SK-N-MC (cell line): ENCODE results near the gene RBPJ.

Experiments
- DNase-seq: peaks from one replicate; pipeline ENCODE4 v3.0.0-alpha.2; 2011; ENCODE audit warnings: low read depth, low spot score
- H3K27ac ChIP-seq: fragments of 200-600 bp; sonication (generic); 2 replicates; pipeline ENCODE4 v1.5.1; 2016; ENCODE audit warnings: mixed run types
- H3K36me3 ChIP-seq: fragments of 200-600 bp; sonication (generic); 2 replicates; pipeline ENCODE4 v1.6.1; 2017; ENCODE audit warnings: antibody characterized with exemption, low read length, mixed read lengths; ENCODE audit not compliant: insufficient read depth
- H3K4me3 ChIP-seq: fragments of 200-600 bp; sonication (generic); 2 replicates; pipeline ENCODE4 v1.5.1; 2016
- H3K9ac ChIP-seq: fragments of 200-600 bp; sonication (generic); 2 replicates; pipeline ENCODE4 v1.8.0; 2017; ENCODE audit warnings: mixed run types, mixed read lengths; ENCODE audit not compliant: insufficient read length
- H3K9me3 ChIP-seq: fragments of 200-600 bp; sonication (generic); 2 replicates; pipeline ENCODE4 v1.6.1; 2017; ENCODE audit warnings: low read depth, mild to moderate bottlenecking, antibody characterized with exemption, low read length, moderate library complexity, mixed read lengths
- EZH2 ChIP-seq: fragments of 200-600 bp; sonication (generic); IDR thresholded peaks from one replicate; pipeline ENCODE4 v1.6.1; 2017; ENCODE audit warnings: antibody characterized with exemption
- FOXP2 ChIP-seq: optimal IDR thresholded peaks from 2 replicates; pipeline ENCODE3; 2011; ENCODE audit warnings: mild to moderate bottlenecking, moderate library complexity; ENCODE audit not compliant: insufficient read depth; ENCODE audit errors: extremely low read length, control extremely low read depth
- POLR2AphosphoS5 ChIP-seq: IDR thresholded peaks from 2 replicates; pipeline ENCODE4 v1.6.1; 2012; ENCODE audit warnings: mild to moderate bottlenecking, low read depth, low read length, borderline replicate concordance

Gene RBPJ

DNA sequence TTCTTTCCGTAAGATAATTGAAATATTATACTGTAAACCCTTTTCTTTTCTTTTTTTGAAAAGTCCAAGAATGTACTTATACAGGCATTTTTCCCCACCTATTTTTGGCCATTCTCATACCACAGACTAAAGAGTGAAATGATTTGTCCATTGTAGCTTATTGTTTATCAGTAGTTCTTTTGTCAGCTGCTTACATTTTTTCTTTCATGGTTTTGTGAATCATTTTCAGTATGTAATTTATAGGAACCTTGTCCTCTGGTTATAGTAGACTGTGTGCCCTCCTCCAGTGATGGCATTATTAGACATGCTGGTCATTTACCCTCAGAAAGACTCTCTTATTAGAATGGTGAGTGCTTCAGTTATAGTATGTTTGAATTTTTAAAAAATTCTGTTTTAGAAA lies 112.7 kb downstream of the RBPJ start:
- H3K36me3 ChIP-seq, result peaks cover 6% of the 10 kb centered on the region; the same call in 1 of the 2 replicates
- no peaks in the 10 kb centered on the region for H3K9me3 ChIP-seq
- H3K4me3 ChIP-seq, result no peak overlapping the region

GRCh38 chr4:26434030-26434639 lies 113.3 kb downstream of the RBPJ start:
- no peaks in the 10 kb centered on the region for H3K9me3 ChIP-seq
- TF ChIP-seq POLR2AphosphoS5, result no peak
- TF ChIP-seq EZH2, result no peak
- TF ChIP-seq FOXP2, result no peak
- H3K4me3 ChIP-seq, result no peak overlapping the region
- DNase-seq, result no peak
- peaks cover 6% of the 10 kb centered on the region; the same call in 1 of the 2 replicates for H3K36me3 ChIP-seq
- H3K27ac ChIP-seq, result no peak overlapping the region
- H3K9ac ChIP-seq, result no peak overlapping the region

More for the DNA sequence above, 112.7 kb downstream of the RBPJ start:
- TF ChIP-seq FOXP2 (no peak), EZH2 (no peak), POLR2AphosphoS5 (no peak)
- no peak for DNase-seq
- Histone ChIP-seq H3K27ac (no peak overlapping the region), H3K9ac (no peak overlapping the region)

GRCh38 chr4:26441102-26441501 lies 120.3 kb downstream of the RBPJ start:
- TF ChIP-seq EZH2 (no peak), FOXP2 (no peak), POLR2AphosphoS5 (no peak)
- Histone ChIP-seq H3K9ac (no peak overlapping the region), H3K9me3 (no peaks in the 10 kb centered on the region), H3K4me3 (no peak overlapping the region), H3K27ac (no peak overlapping the region), H3K36me3 (no peaks in the 10 kb centered on the region)
- DNase-seq, result no peak

DNA sequence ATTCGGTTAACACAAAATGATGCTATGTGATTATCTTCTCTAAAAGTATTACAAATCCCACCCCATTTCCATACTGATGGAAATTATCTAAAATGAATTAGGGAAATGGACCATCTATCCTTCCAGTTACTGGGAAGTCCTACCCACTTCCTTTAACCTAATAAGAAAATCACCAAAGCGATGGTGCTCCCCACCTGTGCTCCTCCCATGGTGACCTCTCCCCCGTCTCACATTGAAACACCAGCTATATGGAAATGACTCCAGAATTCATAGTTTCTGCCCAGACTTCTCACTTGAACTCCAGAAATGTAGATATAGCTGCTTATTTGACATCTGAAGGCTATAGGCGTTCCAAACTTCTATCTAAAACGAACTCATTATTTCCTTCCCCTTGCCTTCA lies 121.0 kb downstream of the RBPJ start:
- TF ChIP-seq EZH2 (no peak), FOXP2 (no peak), POLR2AphosphoS5 (no peak)
- Histone ChIP-seq H3K4me3 (no peak overlapping the region), H3K9me3 (no peaks in the 10 kb centered on the region), H3K36me3 (no peaks in the 10 kb centered on the region), H3K27ac (no peak overlapping the region), H3K9ac (no peak overlapping the region)
- no peak for DNase-seq

- no peak overlapping the region for H3K9ac ChIP-seq
- no peak for DNase-seq
- no peak for TF ChIP-seq FOXP2
- no peak for TF ChIP-seq POLR2AphosphoS5
- no peak for TF ChIP-seq EZH2
These were observed 126.6 kb downstream of the RBPJ start for GRCh38 chr4:26447378-26447777.

DNA sequence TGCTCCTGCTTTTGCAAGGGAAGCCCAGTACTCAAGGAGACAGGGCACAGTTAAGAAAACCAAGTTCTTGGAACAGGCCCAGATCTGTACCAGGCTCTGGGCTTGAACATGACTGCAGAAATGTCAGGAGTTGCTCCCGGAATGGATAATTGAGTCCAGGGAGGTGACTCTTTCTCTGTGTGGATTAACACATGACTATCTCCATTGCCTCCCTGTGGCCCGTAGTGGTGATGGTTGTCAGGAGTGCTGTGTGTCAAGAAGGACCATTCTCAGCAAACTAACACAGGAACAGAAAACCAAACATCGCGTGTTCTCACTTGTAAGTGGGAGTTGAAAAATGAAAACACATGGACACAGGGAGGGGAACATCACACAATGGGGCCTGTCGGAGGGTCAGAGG lies 129.6 kb downstream of the RBPJ start:
- Histone ChIP-seq H3K9me3 (no peaks in the 10 kb centered on the region), H3K4me3 (no peak overlapping the region), H3K9ac (no peak overlapping the region), H3K27ac (no peak overlapping the region), H3K36me3 (no peaks in the 10 kb centered on the region)
- DNase-seq, result no peak
- TF ChIP-seq EZH2 (no peak), POLR2AphosphoS5 (no peak), FOXP2 (no peak)

More at GRCh38 chr4:26447378-26447777, 126.6 kb downstream of the RBPJ start:
- Histone ChIP-seq H3K4me3 (no peak overlapping the region), H3K36me3 (no peaks in the 10 kb centered on the region), H3K9me3 (no peaks in the 10 kb centered on the region), H3K27ac (no peak overlapping the region)

DNA sequence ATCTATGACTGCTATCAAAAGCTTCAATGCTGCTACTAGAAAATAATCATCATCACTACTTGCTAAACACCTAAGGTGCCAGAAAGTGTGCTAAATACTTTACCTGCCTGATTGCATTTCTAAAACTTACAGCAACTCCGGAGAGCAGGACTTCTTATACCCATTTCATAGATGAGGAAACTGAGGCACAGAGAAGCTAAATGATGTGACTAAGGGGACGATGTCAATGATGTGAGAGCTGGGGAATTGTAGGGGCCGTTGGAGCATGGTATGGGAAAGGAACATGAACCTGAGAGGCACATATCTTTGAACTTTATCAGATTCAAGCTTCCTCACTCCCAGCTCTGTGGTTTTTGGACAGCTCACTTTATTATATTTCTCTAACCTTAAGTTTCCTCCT lies 130.8 kb downstream of the RBPJ start:
- DNase-seq, result no peak
- Histone ChIP-seq H3K9ac (no peak overlapping the region), H3K9me3 (no peaks in the 10 kb centered on the region), H3K36me3 (no peaks in the 10 kb centered on the region), H3K4me3 (no peak overlapping the region), H3K27ac (no peak overlapping the region)
- no peak for TF ChIP-seq EZH2
- TF ChIP-seq POLR2AphosphoS5, result no peak
- TF ChIP-seq FOXP2, result no peak

GRCh38 chr4:26452565-26453531 lies 132.0 kb downstream of the RBPJ start:
- DNase-seq, result no peak
- H3K9me3 ChIP-seq, result no peaks in the 10 kb centered on the region
- no peaks in the 10 kb centered on the region for H3K36me3 ChIP-seq
- TF ChIP-seq FOXP2 (no peak), EZH2 (no peak), POLR2AphosphoS5 (no peak)
- no peak overlapping the region for H3K4me3 ChIP-seq
- no peak overlapping the region for H3K27ac ChIP-seq
- no peak overlapping the region for H3K9ac ChIP-seq
